HG03097 (cell line): ENCODE measurements around the gene SNAPC4.

Experiments used
- ATAC-seq: cut with Tn5 transposase; IDR thresholded peaks from one replicate; pipeline ENCODE4 v1.9.1; 2021; ENCODE audit not compliant: unreplicated experiment, low FRiP score

Gene SNAPC4

DNA sequence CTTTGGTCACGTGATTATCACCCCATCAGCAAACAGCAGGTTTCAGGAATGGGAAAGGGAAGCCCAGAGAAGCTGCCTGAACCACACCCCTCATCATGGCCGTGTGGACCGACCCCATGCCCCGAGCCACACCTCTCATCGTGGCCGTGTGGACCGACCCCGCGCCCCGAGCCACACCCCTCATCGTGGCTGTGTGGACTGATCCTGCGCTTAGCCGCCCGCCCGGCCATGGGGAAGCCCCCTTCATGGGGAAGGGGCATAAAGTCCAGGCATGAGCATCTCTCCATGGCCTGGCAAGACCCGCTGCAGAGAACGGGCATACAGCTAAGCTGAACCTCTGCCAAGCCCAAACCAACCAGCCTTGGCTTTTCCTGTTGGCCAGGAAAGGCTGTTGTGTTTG lies 6.4 kb downstream of the SNAPC4 start:
- no peak for ATAC-seq

DNA sequence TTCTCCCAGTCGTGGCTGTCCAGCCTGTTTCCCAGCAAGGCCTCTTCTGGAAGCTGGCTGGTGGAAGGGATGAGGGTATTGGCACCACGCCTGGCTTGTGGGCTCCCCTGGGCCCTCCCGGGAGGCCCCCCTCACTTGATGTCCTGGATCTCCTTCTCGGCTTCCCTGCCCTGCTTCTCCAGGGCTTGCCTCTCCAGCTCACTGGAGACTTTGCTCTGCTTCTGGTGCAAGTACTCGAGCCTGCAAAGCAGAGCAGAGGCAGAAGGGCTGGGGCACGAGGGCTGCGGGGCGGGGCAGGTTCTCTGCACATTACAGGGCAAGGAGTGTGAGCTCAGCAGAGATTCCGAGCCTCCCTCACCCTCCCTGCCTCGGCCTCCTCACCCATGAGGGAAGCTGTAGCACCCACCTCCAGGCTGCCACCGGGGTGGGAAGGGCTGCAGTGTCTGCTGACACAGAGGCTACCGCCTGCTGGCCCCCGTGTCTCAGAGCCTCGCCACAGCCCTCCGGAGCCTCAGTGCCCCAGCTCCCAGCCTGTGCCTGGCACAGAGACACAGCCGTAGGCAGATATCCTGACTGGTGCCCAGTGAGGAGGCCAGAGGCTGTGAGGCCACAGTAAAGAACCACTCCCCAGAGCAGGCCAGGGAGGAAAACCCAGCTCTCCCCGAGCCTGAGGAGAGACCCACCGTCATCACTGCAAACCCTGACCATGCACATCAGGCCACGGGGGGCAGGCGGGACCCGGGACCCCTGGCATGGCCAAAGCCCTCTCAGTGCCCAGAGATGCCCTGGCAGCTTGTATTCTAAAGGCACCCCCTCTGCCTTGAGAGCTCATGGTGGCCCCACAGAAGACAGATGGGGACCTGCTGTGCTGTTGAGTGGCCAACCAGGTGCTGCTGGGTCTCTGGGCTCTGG lies 7.2 kb downstream of the SNAPC4 start:
- no peak for ATAC-seq

DNA sequence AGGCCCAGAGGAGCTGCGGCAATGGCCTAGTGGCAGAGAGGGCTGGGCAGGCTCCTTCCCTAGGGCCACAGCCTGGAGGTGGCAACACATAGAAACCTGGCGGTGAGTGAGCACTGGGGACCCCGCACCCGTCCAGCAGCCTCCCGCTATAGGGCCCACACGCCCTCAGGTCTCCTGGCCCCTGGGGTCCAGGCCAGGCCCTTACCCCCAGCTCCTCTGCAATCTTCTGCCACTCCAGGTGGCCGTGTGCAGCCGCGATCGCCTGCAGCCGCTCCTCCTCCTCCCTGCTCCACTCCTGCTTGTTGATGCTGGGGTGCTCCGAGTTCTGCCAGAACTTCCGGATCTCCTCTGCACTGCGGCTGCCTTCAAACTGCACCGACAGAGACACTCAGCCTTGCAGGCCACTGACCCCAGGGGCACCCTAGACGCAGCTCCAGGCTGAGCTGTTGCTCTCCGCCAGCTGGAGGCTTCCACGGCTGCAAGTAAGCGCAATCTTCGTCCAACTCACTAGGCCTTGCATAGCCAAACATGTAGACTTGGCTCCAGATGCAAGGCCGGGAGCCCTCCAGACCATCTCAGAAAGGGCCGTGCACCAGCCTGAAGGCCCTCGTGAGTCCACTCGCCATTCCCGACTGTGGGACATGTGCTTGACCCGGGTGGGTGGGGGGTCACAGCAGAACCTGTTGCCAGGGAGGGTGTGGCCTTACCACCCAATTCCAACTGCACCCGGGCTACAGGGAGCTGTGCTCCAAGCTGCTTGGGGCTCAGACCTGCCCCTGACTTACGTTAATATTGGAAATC lies 8.0 kb downstream of the SNAPC4 start:
- no peak for ATAC-seq

DNA sequence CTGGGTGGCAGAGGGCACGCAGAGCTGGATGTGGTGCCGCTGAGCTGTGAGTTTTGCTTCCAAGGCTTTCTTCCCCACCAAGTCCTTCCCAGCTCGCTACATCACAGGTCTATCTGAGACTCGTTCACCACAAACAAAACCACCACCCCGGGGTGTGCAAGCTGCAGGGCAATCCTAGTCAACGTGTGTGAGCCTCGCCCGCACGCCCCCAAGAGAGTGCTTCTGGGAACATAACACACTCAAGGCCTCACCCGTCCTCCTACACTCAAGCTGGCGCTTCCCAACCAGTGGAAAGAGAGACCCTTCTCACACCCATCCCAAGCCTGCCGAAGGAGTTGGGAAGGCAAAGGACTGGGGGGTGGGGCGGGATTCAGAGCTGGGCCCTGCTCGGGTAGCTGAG lies 10.6 kb downstream of the SNAPC4 start:
- ATAC-seq: no peak

- ATAC-seq: no peak
These were observed 12.8 kb downstream of the SNAPC4 start for GRCh38 chr9:136387217-136387616.

DNA sequence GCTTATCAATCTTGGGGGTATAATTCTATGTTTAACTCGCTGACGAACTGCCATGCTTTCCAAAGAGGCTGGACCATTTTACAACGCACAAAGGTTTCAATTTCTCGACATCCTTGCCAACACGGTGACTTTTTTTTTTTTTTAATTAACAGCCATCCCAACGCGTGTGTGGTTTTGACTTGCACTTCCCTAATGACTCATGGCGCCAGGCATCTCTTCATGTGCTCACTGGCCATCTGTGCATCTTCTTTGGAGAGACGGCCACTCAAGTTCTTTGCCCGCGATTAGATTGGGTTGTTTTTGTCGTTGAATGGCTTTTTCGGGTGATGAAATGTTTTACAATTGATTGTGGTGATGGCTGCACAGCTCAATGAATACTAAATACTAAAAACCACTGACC lies 14.0 kb downstream of the SNAPC4 start:
- no peak for ATAC-seq

GRCh38 chr9:136385015-136385414 lies 15.0 kb downstream of the SNAPC4 start:
- no peak for ATAC-seq

GRCh38 chr9:136383436-136383835 lies 16.5 kb downstream of the SNAPC4 start:
- no peak for ATAC-seq

DNA sequence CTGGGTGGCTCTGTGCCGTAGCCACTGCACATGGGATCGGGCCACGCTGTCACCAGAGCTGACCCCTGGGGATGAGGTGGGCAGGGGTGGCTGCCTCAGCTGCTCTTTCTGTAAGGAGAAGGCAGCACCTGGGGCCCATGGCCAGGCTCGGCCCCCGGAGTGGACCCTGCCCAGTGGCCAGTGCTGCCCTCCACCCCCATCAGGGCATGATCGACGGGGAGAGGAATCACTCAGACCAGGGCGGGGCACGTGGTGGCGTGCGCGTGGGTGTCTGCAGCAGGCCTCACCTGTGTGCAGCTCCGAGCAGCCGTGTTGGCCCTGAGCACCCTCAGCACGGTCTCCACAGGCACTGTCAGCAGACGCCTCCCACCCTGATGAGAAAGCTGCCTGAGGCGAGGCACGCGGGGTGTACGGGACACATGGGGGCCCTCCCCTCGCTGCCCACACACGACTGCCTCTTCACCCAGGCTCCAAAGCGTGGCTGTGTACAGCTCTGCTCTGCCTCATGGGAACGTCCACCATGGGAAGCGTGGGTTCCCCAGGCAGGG lies 17.9 kb downstream of the SNAPC4 start:
- ATAC-seq: no peak

GRCh38 chr9:136381311-136381710 lies 18.7 kb downstream of the SNAPC4 start:
- ATAC-seq: no peak

GRCh38 chr9:136380381-136380780 lies 19.6 kb downstream of the SNAPC4 start:
- no peak for ATAC-seq

DNA sequence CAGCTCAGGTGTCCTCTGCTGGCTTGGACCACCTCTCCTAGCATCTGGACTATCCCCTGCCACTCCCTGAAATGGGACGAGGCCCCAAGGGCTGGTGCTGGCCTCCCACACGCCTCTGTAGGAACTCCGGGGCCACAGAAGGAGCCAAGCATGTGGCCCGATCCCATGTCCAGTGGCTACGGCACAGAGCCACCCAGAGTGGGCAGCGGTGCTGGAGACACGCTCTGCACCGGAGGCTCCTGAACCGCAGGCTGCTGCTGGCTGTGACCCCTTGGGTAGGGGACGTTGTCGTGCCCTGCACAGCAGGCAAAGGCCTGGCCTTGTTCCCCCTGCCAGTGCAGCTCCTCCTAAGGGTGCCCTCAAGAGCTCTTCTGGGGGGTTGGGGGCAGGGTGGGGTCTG lies 20.1 kb downstream of the SNAPC4 start:
- ATAC-seq: no peak

DNA sequence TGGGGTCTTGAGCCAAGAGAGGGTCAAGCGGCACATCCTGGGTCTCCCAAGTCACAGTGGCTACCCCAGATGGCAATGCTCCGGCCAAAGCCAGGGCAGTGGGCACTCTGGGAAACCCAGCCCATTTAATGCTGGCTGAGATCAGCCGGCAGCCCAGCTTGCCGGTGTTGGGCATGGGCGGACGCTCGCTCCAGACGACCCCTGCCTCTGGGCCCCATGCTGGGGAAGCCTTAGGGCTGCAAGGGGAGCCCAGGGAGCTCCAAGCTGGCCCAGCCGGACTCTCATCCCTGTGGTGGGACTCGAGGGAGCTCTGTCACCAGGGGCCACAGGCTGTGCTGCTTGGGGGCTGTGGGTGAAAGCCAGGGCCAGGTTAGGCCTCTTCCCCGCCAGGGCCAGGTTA lies 20.6 kb downstream of the SNAPC4 start:
- no peak for ATAC-seq

- ATAC-seq: no peak
These were observed 21.0 kb downstream of the SNAPC4 start for GRCh38 chr9:136379003-136379287.

DNA sequence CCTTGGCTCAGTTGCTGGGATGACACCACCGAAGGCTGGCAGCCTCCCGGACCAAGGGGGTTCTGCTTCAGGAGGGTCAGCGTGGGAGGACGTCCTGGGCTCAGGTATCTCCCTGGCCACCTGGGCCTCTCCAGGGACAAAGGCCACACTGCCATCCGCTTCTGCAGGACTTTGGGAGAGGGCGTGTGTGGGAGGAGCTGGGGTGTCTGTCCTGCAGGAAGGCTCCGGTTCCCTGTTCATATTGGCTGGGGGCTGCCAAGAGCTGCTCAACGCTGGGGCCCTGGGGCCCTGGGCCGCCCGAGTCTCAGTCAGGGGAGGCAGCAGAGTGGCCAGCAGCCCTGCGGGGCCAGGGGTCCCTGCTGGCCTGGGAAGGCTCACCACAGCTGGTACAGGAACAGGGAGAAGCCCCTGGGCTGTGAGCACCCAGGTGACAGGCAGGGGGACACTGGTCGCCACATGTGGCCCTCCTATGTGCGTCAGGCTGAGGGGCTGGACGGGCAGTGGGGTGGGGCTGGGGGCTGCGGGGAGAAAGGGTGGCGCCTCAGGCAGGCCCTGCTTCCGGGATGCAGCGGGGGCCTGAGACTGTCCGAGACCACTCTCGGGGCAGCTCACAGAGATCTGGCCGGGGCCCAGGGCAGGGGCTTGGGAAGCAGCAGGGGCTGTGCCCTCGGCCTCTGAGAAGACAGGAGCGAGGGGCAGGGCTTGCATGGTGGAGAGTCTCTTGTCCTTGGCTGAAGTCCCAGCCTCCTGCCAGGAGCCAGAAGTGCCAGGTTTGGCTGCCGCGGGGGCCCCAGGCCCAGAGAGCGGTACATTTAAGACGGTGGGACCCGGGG lies 21.6 kb downstream of the SNAPC4 start:
- ATAC-seq: no peak

DNA sequence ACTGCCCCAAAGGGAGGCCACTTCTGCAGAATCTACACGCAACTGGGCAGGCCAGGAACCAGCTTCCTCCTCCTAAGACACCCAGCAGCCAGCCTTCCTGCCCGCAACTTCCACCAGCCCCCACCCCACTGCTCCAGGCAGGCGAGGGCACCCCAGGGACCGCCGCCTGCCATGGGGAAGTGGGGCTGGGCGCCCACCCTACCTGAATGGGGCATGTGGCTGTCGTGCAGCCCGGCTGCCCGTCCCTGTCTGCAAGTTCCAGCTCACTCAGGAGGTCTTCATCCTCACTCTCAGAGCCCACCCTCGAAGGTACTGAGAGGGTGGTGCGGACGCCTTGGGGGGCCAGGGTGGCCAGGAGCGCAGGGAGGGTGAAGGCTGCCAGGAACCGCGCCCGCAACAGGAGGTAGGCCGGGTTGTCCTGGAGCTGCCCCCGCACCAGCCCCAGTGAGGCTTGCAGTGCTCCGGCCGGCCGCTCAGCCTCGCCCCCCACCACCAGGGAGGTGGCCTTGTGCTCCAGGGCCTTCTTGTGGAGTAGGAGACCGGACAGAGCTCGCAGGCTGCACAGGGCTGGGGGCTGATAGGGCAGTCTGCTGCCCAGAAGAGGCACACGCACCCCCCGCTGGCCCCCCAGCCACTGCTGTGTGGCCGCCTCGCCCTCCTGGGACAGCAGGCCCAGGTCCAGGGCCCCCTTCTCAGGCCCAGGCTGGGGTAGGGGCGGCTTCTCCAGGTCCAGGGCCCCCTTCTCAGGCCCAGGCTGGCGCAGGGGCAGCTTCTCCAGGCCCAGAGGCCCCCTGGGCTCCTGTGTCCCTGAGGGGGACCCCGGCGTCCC lies 22.4 kb downstream of the SNAPC4 start:
- no peak for ATAC-seq

DNA sequence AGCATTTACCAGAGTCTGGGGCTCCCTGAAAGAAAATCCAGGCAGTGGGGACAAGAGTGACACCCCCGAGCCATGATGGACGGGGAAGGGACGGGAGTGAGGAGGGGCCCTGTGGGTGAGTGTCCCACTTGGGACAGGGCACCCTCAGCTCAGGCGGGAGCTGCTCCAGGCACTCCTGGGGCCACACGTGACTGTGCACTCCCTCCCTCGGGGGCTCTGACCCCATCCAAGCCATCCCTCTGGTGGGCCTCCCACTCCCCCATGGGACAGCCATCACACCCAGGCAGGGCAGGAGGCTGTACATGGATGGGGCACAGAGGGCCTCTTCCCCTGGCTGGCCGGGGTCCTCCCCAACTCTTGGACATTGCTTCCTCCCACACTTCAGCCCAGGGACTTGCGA lies 23.5 kb downstream of the SNAPC4 start:
- no peak for ATAC-seq

DNA sequence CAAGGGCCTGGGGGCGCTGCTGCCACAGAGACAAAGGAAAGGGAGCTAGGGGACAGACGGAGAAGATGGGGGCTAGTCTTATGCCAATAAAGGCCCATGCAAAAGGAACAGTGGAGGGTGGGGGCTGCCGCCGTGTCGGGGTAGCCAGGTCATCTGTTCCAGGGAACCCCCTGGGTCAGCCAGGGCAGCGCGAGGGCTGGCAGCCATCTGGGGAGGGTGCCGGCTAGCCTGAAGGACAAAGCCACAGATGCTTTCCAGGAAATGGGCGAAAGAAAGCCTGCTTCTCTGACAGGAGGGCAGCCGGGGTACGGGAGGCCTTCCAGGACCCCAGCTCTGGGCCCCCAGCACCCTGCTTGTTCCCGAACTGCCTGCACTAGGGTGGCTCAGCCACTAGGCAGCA lies 24.9 kb downstream of the SNAPC4 start:
- ATAC-seq: no peak

DNA sequence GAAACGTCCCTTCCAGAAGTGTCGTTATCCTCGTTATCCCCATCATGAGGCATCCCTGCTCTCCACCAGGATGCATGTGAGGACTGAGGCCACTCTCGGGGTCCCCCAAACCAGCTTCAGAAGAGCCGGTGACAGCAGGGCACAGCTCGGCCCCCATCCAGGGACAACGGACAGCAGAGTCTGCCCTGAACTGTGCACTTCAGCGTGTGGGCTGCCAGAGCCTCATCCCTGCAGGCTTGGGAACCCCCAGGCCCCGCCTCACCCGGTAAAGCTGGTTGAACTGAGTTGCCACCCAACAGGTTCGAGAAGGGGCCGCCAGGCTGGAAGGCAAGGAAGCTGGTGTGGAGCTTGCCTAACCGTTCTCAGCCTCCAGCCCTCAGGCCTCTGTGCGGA lies 25.8 kb downstream of the SNAPC4 start:
- no peak for ATAC-seq
